ENCODE results near the gene UXS1. TPM values are rescaled to one million over a fixed set of nuclear protein-coding genes. Genes with fewer than 3 reads are reported as not detected.

UXS1 gene
- total RNA-seq, 4 donors from 2014 or later, result 23.5 to 40.4 (median 33.1) TPM

DNA sequence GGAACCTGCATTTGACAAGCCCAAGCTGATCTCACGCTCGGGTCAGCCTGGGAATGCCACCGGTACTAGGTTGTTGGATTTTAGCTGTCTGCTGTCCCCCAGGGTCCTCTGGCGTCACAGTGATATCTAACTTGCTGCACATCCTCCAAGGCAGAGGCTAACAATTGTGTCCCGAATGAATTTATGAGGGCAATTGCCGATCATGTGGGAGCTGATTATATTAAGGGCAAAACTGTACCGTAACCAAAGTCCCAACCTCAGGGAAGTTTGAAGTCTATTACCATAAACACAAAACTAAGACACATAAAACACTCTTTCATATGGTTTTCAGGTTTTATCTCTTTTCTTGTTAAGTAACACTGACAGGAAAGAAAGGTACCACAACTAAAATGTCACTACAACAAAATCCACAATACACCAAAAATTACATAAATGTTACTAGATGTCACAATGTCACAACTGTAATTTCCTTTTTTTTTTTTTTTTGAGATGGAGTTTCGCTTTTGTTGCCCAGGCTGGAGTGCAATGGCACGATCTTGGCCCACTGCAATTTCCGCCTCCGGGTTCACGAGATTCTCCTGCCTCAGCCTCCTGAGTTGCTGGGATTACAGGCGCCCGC, 6.7 kb downstream of the UXS1 start:
- no peak overlapping the region for H3K4me3 ChIP-seq
- H3K36me3 ChIP-seq, result no peaks in the 10 kb centered on the region
- no peak overlapping the region for H3K27ac ChIP-seq
- peaks cover 0 to 54% (median 18%) of the 10 kb centered on the region in 3 donors for H3K4me1 ChIP-seq
- no peaks in the 10 kb centered on the region for H3K9me3 ChIP-seq
- DNase-seq, result no peak
- WGBS, 2 donors, result 83 to 92% methylated on average over 11 to 14 of the region's 14 CpGs
- intact Hi-C loops (cut with DNase I), result no loop called here
- no peaks in the 10 kb centered on the region for H3K27me3 ChIP-seq
- no peak for TF ChIP-seq POLR2A (IDR thresholded peaks at IDR 0.05)
- TF ChIP-seq, protein P1, sequence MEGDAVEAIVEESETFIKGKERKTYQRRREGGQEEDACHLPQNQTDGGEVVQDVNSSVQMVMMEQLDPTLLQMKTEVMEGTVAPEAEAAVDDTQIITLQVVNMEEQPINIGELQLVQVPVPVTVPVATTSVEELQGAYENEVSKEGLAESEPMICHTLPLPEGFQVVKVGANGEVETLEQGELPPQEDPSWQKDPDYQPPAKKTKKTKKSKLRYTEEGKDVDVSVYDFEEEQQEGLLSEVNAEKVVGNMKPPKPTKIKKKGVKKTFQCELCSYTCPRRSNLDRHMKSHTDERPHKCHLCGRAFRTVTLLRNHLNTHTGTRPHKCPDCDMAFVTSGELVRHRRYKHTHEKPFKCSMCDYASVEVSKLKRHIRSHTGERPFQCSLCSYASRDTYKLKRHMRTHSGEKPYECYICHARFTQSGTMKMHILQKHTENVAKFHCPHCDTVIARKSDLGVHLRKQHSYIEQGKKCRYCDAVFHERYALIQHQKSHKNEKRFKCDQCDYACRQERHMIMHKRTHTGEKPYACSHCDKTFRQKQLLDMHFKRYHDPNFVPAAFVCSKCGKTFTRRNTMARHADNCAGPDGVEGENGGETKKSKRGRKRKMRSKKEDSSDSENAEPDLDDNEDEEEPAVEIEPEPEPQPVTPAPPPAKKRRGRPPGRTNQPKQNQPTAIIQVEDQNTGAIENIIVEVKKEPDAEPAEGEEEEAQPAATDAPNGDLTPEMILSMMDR (IDR thresholded peaks at IDR 0.05), result no peak

DNA sequence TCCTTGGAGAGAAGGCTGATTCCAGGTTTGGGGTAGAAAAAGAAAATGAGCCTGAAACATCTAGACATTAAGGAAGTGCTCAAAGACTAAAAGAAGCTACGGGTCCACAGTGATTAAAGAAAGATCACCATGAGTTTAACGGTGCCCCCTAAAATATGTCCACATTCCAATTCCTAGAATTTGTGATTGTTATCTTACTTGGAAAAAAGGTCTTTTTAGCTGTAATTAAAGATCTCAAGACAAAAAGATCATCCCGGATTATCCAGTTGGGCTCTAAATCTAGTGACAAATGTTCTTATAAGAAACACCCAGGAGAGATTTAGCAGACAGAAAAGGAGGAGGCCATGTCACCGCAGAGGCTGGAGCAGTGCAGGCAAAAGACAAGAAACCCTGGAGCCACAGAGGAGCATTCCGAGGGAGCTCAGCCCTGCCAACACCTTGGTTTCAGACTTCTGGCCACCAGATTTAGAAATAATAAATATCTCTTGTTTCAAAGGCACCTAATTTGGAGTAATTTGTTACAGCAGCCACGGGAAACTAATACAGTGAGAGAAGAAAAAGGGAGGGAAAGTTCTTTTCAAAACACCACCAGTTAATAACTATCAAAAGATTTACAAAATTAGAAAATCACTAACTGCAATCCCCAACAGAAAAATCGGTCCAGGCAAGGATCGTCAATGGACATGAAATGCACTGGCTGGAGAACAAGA, 8.5 kb downstream of the UXS1 start:
- Histone ChIP-seq H3K9me3 (no peaks in the 10 kb centered on the region), H3K4me1 (peaks cover 0 to 38% (median 12%) of the 10 kb centered on the region in 3 donors), H3K36me3 (no peaks in the 10 kb centered on the region), H3K27me3 (no peaks in the 10 kb centered on the region), H3K4me3 (no peak overlapping the region), H3K27ac (no peak overlapping the region)
- TF ChIP-seq, protein P1 (IDR thresholded peaks at IDR 0.05), result no peak
- no peak for TF ChIP-seq POLR2A (IDR thresholded peaks at IDR 0.05)
- intact Hi-C loops (cut with DNase I), result no loop called here
- DNase-seq, result no peak
- WGBS, 2 donors, result 75 to 78% methylated on average over 8 of the region's 8 CpGs

DNA sequence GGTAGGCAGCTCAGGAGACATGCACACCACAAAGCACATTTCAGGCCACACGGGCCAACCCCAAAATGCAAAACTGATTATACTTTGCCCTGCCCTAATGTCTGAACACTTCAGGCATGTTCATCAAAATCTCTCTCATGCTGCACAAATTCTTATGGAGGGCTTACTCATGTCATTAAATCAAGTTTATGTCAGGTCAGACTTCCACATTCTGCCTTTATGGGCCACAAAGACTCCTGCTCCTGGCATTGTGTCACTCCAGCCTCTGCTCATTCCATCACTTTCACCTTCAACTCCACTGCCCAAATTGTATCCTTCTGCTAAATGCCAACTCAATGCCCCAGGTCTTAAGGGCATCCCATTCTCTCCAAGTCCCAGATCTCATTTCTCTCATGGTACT, 9.2 kb downstream of the UXS1 start:
- TF ChIP-seq POLR2A (IDR thresholded peaks at IDR 0.05), result no peak
- TF ChIP-seq, protein P1 (IDR thresholded peaks at IDR 0.05), result no peak
- no peak overlapping the region for H3K27ac ChIP-seq

DNA sequence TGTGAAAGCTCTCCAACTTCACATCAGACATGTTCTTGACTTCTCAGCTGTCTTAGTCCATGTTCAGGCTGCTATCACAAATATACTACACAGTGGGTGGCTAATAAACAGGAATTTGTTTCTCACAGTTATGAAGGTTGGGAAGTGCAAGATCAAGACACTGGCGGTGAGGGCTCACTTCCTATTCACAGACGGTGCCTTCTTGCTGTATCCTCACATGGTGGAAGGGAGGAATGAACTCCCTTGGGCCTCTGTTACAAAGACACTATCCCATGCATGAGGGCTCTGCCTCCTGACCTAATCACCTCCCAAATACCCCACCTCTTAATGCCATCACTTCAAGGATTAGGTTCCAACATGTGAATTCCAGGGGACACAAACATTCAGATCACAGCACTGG, 9.7 kb downstream of the UXS1 start:
- no peaks in the 10 kb centered on the region for H3K36me3 ChIP-seq
- H3K9me3 ChIP-seq, result no peaks in the 10 kb centered on the region
- H3K27me3 ChIP-seq, result no peaks in the 10 kb centered on the region
- no peak for DNase-seq
- peaks cover 0 to 26% (median 12%) of the 10 kb centered on the region in 3 donors for H3K4me1 ChIP-seq
- TF ChIP-seq, protein P1 (IDR thresholded peaks at IDR 0.05), result no peak
- H3K4me3 ChIP-seq, result no peak overlapping the region
- intact Hi-C loops (cut with DNase I), result no loop called here
- WGBS, 2 donors, result 69 to 71% methylated on average over 2 of the region's 2 CpGs
- no peak overlapping the region for H3K27ac ChIP-seq

More for the DNA sequence above, 9.2 kb downstream of the UXS1 start:
- H3K4me1 ChIP-seq, result peaks cover 0 to 31% (median 12%) of the 10 kb centered on the region in 3 donors
- no peaks in the 10 kb centered on the region for H3K27me3 ChIP-seq
- H3K36me3 ChIP-seq, result no peaks in the 10 kb centered on the region
- 80 to 100% methylated on average over 1 of the region's 1 CpG for WGBS, 2 donors
- no peak for DNase-seq
- intact Hi-C loops (cut with DNase I), result no loop called here
- H3K9me3 ChIP-seq, result no peaks in the 10 kb centered on the region
- H3K4me3 ChIP-seq, result no peak overlapping the region

DNA sequence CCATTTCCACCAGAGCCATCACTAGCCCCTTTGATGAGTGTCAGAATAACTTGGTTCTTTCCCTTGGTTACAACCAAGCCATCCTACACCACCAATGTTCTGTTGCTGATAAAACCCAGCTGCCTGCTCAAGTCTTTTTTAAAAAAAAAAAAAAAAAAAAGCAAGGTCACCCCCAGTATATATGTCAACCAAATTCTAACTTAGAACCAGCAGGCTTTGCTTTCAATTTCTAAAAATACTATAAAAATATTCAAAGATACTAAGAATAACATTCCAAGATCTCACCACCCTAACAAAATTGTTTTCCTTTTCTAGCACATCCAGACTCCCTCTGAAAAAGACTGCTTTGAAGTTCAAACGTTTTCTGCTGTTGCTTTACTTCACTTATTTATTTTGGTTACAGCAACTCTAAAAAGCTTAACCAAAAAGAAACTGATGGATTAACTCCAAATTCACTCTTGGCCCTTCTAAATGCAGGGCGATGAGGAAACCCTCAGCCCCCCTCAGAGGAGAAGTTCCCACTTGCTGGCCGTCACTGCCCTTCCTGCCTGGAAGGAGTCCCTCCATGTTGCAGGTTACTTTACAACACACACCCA, 10.9 kb downstream of the UXS1 start:
- Histone ChIP-seq H3K4me3 (peak overlapping the region in 1 of 4 donors; percentile 7), H3K27me3 (no peaks in the 10 kb centered on the region), H3K4me1 (peaks cover 0 to 17% (median 8%) of the 10 kb centered on the region in 3 donors), H3K36me3 (no peaks in the 10 kb centered on the region), H3K9me3 (no peaks in the 10 kb centered on the region), H3K27ac (peak overlapping the region in 2 of 4 donors; percentile 25 to 58)
- TF ChIP-seq, protein P1 (IDR thresholded peaks at IDR 0.05), result no peak
- no peak for TF ChIP-seq POLR2A (IDR thresholded peaks at IDR 0.05)
- intact Hi-C loops (cut with DNase I), result no loop called here
- WGBS, 2 donors, result 24 to 38% methylated on average over 3 of the region's 3 CpGs
- no peak for DNase-seq
